Activated CD4-positive, alpha-beta T cell treated with anti-CD3 and anti-CD28 coated beads, Interleukin-2, amount 10 ng/mL, durations not matched to agents 24 days and 14 days (primary cell): Measurements from ENCODE around the gene ANKH. TPM values are rescaled to one million over a fixed set of nuclear protein-coding genes. Genes with fewer than 3 reads are reported as not detected.

ENCODE experiments used
- DNase-seq: peaks from one replicate; pipeline ENCODE4 v3.0.0; 2022
- H3K27ac Mint-ChIP-seq: one replicate; pipeline ENCODE4 v1.8.0; 2022; ENCODE audit warnings: mild to moderate bottlenecking, mixed read lengths
- H3K27me3 Mint-ChIP-seq: one replicate; pipeline ENCODE4 v1.8.0; 2022; ENCODE audit warnings: mixed read lengths
- H3K36me3 Mint-ChIP-seq: one replicate; pipeline ENCODE4 v1.8.0; 2022; ENCODE audit warnings: low read depth, mild to moderate bottlenecking, mixed read lengths
- H3K4me1 Mint-ChIP-seq: one replicate; pipeline ENCODE4 v1.8.0; 2021; ENCODE audit warnings: mixed read lengths
- H3K4me3 Mint-ChIP-seq: one replicate; pipeline ENCODE4 v1.8.0; 2022; ENCODE audit warnings: mild to moderate bottlenecking, moderate library complexity, mixed read lengths
- H3K9me3 Mint-ChIP-seq: one replicate; pipeline ENCODE4 v1.8.0; 2021; ENCODE audit warnings: mixed read lengths
- intact Hi-C: fragments of 100-400 bp; cut with micrococcal nuclease; formaldehyde crosslinking; loops from one replicate; pipeline ENCODE4 v1.15.1; 2023
- total RNA-seq: library from RNA; stranded (reverse); gene quantifications from 2 replicates; pipeline ENCODE4 v1.2.3, GENCODE V29; 2022

ANKH gene
- total RNA-seq, 1 donor from 2014 or later, result 46.7 TPM

DNA sequence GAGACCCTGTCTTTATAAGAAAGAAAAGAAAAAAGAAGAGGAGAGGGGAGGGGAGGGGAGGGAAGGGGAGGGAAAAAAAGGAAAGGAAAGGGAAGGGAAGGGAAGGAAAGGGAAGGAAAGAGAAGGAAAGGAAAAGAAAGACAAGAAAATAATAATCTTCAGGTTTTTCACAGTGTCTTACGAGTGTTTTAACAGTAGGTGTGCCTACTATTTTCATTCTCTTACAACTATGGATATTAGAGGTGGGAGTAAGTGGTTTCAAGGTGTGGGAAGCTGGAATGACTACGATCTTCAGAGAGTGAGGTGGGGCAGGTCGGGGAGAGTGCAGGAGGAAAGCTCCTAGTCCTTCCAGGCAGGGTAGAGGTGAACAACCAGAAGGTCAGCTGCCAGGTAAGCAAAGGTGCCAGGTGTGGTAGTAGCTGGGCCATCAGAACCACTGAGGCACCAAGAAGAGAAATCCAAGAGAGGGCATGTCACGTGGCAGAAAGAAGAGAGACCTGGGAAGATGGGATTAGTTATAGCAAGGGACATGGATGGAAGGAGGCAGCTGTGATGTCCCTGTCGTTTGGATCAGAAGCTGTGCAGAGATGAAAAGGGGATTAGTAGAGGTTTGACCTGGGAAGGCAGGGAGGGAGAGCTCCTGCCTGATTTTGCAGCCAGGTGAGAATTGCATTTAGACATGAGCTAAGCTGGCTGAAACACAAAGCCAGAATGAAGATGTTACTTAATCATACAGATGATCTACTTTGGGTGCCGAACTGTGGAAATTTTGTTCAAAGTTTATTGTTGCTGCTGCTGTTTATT, 111.6 kb downstream of the ANKH start:
- Mint-ChIP-seq H3K27ac (no peak overlapping the region), H3K4me1 (no peaks in the 10 kb centered on the region), H3K36me3 (no peaks in the 10 kb centered on the region), H3K4me3 (no peak overlapping the region), H3K9me3 (no peaks in the 10 kb centered on the region), H3K27me3 (no peaks in the 10 kb centered on the region)
- intact Hi-C loops, result no loop called here
- DNase-seq, result no peak

DNA sequence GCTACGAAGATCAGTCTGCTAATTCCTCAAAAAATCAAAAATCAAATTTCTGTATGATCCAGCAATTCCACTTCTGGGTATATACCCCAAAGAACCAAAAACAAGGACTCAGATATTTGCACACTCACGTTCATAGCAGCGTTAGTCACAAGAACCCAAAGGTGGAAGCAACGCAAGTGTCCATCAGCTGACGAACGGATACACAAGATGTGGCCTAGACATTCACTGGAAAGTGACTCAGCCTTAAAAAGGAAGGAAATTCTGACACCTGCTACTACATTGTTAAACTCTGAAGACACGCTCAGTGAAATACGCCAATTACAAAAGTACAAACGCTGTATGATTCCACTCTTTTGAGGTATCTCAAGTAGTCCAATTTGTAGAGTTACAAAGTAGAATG, 113.7 kb downstream of the ANKH start:
- intact Hi-C loops, result no loop called here
- no peak overlapping the region for H3K4me3 Mint-ChIP-seq
- no peaks in the 10 kb centered on the region for H3K4me1 Mint-ChIP-seq
- H3K9me3 Mint-ChIP-seq, result no peaks in the 10 kb centered on the region
- DNase-seq, result no peak
- peaks cover 4% of the 10 kb centered on the region for H3K36me3 Mint-ChIP-seq
- no peaks in the 10 kb centered on the region for H3K27me3 Mint-ChIP-seq
- no peak overlapping the region for H3K27ac Mint-ChIP-seq

DNA sequence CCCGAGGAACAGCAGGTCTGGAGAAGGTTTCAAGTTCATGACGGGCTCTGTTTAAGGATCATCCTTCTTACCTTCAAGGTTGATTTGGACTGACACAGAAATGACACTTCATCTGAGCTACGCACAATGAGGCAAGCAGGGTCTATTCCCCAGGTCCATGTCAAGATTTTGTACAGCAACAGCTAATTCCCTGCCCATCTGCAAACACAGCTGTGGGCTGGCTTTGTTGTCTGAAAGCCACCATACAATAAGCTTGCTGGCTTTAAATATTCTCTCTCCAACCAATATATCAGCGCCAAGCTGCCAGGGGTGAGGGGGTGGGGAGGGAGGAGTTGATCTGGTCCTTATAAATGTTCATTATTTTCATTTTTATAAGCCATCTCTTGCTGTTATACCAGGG, 115.1 kb downstream of the ANKH start:
- Mint-ChIP-seq H3K4me3 (no peak overlapping the region), H3K9me3 (no peaks in the 10 kb centered on the region), H3K27me3 (no peaks in the 10 kb centered on the region)

DNA sequence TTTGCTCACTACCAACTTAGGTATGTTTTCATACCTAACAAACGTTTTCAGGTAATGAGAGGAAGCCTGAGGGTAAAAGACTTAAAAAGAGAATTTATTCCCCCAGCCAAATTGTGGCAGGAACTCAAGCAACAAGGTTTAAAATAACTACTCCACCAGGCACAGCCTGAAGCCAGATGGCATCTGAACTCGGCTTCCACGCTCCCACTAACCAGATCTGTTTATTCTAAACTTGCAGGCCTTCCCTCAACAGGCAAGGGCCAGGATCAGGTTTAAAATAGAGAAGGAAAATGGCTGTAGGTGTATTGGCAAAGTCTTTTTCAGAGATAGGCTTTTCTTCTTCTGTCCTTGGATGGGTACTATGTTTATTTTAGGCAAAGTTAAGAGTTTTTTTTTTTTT, 117.6 kb downstream of the ANKH start:
- Mint-ChIP-seq H3K27me3 (no peaks in the 10 kb centered on the region), H3K27ac (no peak overlapping the region), H3K4me1 (peaks cover 3% of the 10 kb centered on the region), H3K4me3 (no peak overlapping the region), H3K9me3 (no peaks in the 10 kb centered on the region), H3K36me3 (peaks cover 12% of the 10 kb centered on the region)
- DNase-seq, result no peak
- intact Hi-C loops, result no loop called here

More for the DNA sequence above, 115.1 kb downstream of the ANKH start:
- H3K36me3 Mint-ChIP-seq, result peaks cover 7% of the 10 kb centered on the region
- H3K4me1 Mint-ChIP-seq, result peaks cover 3% of the 10 kb centered on the region
- intact Hi-C loops, result no loop called here
- no peak for DNase-seq
- H3K27ac Mint-ChIP-seq, result no peak overlapping the region

DNA sequence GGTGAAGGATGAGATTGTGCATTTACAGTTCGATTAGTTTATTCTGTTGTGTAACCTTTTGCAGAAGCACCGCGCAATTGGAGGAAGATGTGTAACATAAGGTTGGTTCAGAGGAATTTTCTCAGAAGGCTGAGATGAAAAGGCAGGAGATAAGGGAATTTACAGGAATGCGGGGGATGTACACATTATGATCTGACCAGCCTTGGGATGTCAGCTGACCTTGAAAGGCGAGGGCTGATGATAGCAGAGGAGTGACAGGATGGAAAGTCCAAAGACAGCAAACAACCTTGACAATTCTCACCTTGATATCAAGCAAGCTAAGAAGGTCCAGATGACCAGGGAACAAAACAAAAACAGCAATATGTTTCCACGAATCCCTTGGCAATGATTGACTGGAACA, 118.3 kb downstream of the ANKH start:
- H3K9me3 Mint-ChIP-seq, result no peaks in the 10 kb centered on the region
- H3K4me1 Mint-ChIP-seq, result peaks cover 3% of the 10 kb centered on the region
- H3K4me3 Mint-ChIP-seq, result no peak overlapping the region
- H3K27ac Mint-ChIP-seq, result no peak overlapping the region
- intact Hi-C loops, result no loop called here
- no peaks in the 10 kb centered on the region for H3K27me3 Mint-ChIP-seq
- no peak for DNase-seq
- H3K36me3 Mint-ChIP-seq, result peaks cover 12% of the 10 kb centered on the region

DNA sequence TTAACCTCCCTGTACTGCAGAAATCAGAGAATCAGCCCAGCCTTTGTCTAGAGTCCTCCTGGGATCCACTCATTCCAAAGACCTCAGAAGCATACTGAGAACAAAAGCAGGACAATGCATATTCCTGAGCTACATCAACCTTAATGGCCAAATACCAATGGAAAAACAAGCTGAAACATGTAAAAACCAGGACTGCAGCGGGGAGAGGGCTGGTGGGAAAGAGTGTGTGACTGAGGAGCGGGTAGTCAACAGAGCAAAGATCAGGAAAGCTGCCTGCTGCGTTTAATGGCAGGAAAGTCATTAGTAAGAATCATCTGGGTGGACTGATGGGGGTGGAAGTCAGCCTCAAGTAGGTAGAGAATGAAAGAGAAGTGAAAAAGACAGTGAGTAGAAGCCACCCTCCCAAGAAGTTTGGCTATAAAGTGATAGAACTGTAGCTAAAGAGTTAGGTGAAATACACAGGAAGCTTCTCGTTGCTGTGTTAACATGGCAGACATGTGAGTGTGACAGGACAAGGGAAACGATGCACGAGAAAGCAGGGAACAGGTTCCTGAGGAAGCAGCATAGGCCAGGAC, 119.0 kb downstream of the ANKH start:
- no peak overlapping the region for H3K27ac Mint-ChIP-seq
- intact Hi-C loops, result no loop called here
- H3K4me1 Mint-ChIP-seq, result peaks cover 3% of the 10 kb centered on the region
- H3K36me3 Mint-ChIP-seq, result peaks cover 12% of the 10 kb centered on the region
- H3K27me3 Mint-ChIP-seq, result no peaks in the 10 kb centered on the region
- no peaks in the 10 kb centered on the region for H3K9me3 Mint-ChIP-seq
- H3K4me3 Mint-ChIP-seq, result no peak overlapping the region
- DNase-seq, result no peak

DNA sequence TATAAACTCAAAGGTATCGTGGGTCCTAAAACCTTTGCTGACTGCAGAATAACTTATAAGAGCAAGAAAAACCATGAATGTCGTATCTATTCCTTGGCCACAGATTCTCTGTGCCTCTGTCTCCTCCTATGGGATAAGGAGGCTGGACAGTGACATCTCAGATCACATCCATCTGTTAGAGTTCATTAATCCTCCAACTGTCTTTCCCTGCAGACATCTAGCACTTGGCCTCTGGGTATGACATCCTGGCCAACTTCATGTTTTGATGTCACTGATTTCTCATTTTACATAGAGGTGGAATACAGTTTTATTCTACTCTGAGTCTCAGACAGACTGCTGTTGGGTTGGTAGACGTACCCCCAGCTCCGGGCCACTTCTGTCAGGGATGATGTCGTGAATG, 120.9 kb downstream of the ANKH start:
- Mint-ChIP-seq H3K36me3 (peaks cover 12% of the 10 kb centered on the region), H3K27me3 (no peaks in the 10 kb centered on the region), H3K9me3 (no peaks in the 10 kb centered on the region), H3K4me1 (peaks cover 5% of the 10 kb centered on the region), H3K4me3 (no peak overlapping the region), H3K27ac (no peak overlapping the region)
- no peak for DNase-seq
- intact Hi-C loops, result no loop called here

DNA sequence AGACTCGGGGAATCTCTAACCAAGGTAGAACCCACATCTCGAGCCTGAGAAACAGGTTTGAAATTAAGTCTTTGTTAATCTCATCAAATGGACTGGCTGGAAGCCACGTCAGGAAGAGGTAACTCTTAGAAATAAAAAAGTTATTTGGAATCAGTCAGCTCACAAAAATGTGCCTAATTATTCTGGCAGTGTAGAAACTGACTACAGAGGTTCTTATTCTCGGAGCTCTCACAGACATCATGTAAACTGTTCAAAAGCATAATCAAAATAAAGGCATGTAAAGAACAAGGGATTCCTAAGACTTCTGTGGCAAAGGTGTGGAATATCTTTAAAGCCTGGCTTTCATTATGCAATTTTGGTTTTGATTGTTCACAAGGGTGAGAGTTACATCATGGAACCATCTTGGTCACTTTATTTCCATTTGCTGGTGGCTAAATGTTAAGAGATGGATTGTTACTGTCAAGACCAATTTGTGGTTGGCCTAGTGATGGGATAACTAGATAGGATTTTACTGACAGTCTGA, 121.9 kb downstream of the ANKH start:
- intact Hi-C loops, result no loop called here
- Mint-ChIP-seq H3K27me3 (no peaks in the 10 kb centered on the region), H3K27ac (no peak overlapping the region), H3K4me3 (no peak overlapping the region), H3K9me3 (no peaks in the 10 kb centered on the region), H3K4me1 (peaks cover 6% of the 10 kb centered on the region), H3K36me3 (peaks cover 12% of the 10 kb centered on the region)
- DNase-seq, result no peak

DNA sequence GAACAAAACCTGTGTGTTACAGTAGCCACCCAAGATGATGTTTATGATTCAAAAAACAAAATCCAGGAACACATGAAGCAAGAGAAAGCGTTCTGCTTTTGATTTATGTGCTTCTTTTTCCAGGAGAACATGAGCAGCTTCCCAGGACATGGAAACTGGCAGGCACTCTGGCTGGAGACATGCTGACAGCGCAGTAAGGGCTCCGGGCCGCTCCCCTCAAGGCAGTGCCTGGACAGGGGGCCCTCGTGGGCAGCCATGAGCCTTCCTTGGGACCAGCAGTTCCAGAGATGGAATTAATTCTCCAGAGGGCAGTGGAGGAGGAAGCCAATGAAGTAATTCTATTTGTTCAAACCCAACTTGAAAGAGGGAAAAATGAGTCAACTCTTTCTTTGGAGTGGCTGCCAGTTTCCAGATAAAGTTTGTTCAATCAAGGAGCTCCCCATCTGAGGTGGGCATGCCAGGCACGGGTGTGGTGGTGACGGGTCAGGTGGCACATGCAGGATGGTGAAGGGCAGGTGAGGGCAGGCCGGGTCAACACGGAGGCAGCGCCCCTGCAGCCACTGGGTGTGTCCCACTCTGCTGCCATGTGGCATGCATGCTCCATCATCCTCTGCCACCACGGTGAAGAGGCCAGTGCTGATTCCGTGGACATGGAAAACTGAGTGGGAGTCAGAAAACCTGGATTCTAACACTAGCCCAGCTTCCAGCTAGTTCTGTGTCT, 123.2 kb downstream of the ANKH start:
- Mint-ChIP-seq H3K9me3 (no peaks in the 10 kb centered on the region), H3K36me3 (peaks cover 12% of the 10 kb centered on the region)

DNA sequence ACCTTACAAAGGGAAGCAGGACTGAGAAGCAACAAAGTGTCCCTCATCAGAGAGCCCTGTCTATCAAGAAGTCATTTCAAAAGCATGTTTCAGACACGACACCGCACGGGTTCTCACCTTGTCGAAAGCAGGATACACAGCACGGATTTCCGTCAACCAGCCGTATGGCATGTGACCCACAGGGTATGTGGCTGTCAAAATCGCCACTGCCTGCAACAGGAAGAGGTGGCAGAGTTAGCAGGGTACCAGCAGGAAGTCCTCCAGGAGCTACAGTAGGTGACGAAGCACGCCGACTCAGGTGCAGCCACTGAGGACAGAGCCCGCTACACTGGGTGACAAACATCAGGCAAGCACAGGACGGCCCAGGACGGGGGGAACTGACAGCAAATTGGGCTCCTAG, 125.8 kb downstream of the ANKH start:
- Mint-ChIP-seq H3K36me3 (peaks cover 9% of the 10 kb centered on the region), H3K4me1 (peaks cover 7% of the 10 kb centered on the region), H3K4me3 (no peak overlapping the region), H3K9me3 (no peaks in the 10 kb centered on the region), H3K27ac (no peak overlapping the region), H3K27me3 (no peaks in the 10 kb centered on the region)
- intact Hi-C loops, result no loop called here
- DNase-seq, result no peak

More for the DNA sequence above, 123.2 kb downstream of the ANKH start:
- Mint-ChIP-seq H3K27ac (no peak overlapping the region), H3K4me3 (no peak overlapping the region), H3K4me1 (peaks cover 10% of the 10 kb centered on the region), H3K27me3 (no peaks in the 10 kb centered on the region)
- intact Hi-C loops, result no loop called here
- DNase-seq, result no peak

DNA sequence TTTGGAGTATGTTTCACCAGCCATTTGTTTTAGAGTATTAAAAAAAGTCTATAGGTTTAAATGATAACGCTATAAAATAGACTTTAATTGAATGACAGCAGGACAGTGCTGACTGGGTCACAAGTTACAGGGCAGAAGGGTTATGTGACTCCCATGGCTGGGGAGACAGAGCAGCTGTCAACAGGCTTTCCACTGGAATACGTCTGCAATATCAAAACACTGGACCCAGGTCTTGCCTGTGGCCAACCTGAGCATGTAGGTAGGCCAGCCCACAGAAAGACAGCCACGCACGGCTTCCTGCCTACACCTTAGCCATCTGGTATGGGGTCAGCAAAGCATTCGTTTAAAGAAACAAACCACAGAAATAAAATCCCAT, 126.4 kb downstream of the ANKH start:
- no peak overlapping the region for H3K27ac Mint-ChIP-seq
- DNase-seq, result no peak
- peaks cover 7% of the 10 kb centered on the region for H3K4me1 Mint-ChIP-seq
- no peaks in the 10 kb centered on the region for H3K9me3 Mint-ChIP-seq
- H3K27me3 Mint-ChIP-seq, result no peaks in the 10 kb centered on the region
- no peak overlapping the region for H3K4me3 Mint-ChIP-seq
- intact Hi-C loops, result no loop called here
- H3K36me3 Mint-ChIP-seq, result peaks cover 9% of the 10 kb centered on the region

DNA sequence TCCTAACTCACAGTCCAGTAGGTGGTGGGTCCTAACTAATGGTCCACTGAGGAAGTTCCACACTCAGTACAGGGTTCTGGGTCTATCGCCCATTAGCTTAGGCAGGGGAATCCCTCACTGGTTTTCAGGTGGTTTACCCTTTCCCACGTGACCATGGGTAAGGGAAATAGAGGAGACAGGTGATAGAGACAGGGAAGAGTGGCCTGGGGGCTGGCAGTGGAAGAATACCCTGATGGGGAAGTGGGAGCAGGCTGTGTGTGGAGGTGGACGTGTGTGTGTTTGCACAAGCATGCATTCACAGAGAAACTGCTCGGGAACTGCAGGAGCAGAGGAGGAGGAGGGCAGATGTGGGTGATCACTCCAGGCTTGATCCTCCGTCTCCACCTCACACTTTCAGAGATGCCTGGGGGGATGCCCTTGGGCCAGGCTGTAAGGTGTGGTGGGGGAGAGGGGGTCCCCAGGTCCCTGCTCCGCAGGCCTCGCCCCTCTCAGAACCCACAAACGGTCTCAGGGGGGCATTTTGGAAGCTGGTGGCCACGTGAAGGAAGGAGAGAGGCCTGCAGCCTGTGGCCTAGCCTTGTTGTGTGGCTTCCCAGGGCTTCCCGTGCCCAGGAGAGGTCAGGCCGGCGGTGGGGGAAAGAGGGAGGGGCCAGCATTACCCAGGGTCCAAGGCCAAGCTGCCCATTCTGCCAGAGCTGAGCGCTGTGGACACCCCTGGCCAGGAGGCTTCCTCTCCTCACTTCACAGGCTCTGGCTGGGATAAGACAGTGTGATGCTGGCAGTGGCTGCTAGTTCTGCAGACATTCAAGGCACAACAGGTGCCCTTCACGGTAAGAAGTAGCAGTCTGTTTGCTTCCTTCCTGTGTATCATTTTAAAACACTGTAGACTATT, 127.0 kb downstream of the ANKH start:
- Mint-ChIP-seq H3K36me3 (peaks cover 4% of the 10 kb centered on the region), H3K27ac (no peak overlapping the region), H3K9me3 (no peaks in the 10 kb centered on the region), H3K4me3 (no peak overlapping the region), H3K4me1 (peaks cover 7% of the 10 kb centered on the region), H3K27me3 (no peaks in the 10 kb centered on the region)
- no peak for DNase-seq
- intact Hi-C loops, result no loop called here

DNA sequence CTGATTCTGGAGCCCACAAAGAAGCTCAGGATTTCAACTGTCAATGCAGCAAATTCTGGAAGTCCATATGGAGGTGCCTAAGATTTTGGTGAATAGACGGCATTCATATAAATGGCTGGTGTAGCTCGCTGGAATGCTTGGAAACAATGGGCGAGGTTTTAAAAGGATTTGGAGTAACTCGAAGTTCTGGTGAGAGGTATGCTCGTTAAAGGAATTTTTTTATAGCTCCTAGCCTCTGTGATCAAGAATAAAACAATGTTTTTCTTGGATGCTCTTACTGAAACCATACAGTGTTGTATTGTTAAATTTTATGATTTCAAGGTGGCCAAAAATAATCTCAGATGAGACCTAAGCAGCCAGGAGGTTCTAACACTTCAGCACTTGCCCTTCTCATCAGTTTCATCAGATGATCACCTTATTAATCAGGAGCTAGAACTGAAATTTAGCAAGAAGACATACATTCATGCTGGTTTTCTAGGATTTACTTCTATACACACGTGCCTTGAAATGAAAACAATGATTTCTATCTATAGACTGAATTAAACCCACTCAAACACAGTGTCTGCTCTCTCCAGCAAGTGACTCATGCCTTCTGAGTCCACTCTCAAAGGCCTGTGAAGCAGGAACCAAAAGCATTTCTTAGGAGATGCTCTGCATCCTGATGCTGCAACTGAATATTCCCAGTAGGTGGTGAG, 127.8 kb downstream of the ANKH start:
- Mint-ChIP-seq H3K4me3 (no peak overlapping the region), H3K27me3 (no peaks in the 10 kb centered on the region), H3K36me3 (peaks cover 4% of the 10 kb centered on the region), H3K27ac (no peak overlapping the region), H3K4me1 (peaks cover 7% of the 10 kb centered on the region), H3K9me3 (no peaks in the 10 kb centered on the region)
- intact Hi-C loops, result no loop called here
- no peak for DNase-seq
